C4-2B (cell line): ENCODE results near the gene GRID1.

Source experiments
- CTCF ChIP-seq: fragments of 450-650 bp; conservative IDR thresholded peaks from 2 replicates; pipeline ENCODE4 v1.5.1; 2017; ENCODE audit warnings: mild to moderate bottlenecking
- ZFX ChIP-seq: fragments of 450-650 bp; IDR thresholded peaks from 2 replicates; pipeline ENCODE4 v1.6.1; 2017

- TF ChIP-seq CTCF (no peak), ZFX (no peak)
Observed at GRCh38 chr10:86056672-86057071, 309.9 kb downstream of the GRID1 start.
